IPS DF 4.7 (cell line): ENCODE data around the gene RPL19.
"Not testable (repeated sequence)": the region's sequence is repeated elsewhere in the genome, so short reads cannot be mapped to it uniquely, and the experiment has no call there.

Experiments used
- DNase-seq: peaks from one replicate; pipeline ENCODE4 v3.0.0-alpha.2; 2013; ENCODE audit warnings: low spot score; ENCODE audit errors: extremely low read depth

The RPL19 gene

GRCh38 chr17:39244016-39244599, 44.0 kb downstream of the RPL19 start:
- no peak for DNase-seq

- DNase-seq = peak; percentile 88
These were observed 44.8 kb downstream of the RPL19 start for GRCh38 chr17:39244600-39245570.

- DNase-seq = no peak
These were observed 46.2 kb downstream of the RPL19 start for GRCh38 chr17:39246274-39246673.

- DNase-seq = not testable (repeated sequence)
These were observed 50.0 kb downstream of the RPL19 start for GRCh38 chr17:39250076-39250475.

GRCh38 chr17:39251997-39252396, 51.9 kb downstream of the RPL19 start:
- no peak for DNase-seq

GRCh38 chr17:39252788-39253460, 52.8 kb downstream of the RPL19 start:
- no peak for DNase-seq
